ENCODE results near the gene SH3GL1. TPM values are rescaled to one million over a fixed set of nuclear protein-coding genes. Genes with fewer than 3 reads are reported as not detected.
A peak's percentile ranks its signal among the peaks of the same experiment; 100 is the strongest.

Gene SH3GL1
- total RNA-seq, 1 experiment from 2014 or later: 59.8 TPM

GRCh38 chr19:4376028-4376670 lies 24.2 kb downstream of the SH3GL1 start:
- ChIA-PET POLR2A (ENCODE audit: unreplicated experiment) (interaction anchor here (0.5 kb wide), 1 partner anchor 80 kb away, joined by 4 read pairs; no protein-coding TSS in a partner anchor), CTCF (interaction anchor here (0.5 to 2.2 kb wide), 4 partner anchors 24 to 278 kb away, joined by 5 to 16 read pairs (median 8); partner anchors contain the start of genes CHAF1A and SH3GL1)
- Histone ChIP-seq H3K36me3 (ENCODE audit: low read depth, low read length) (no peaks in the 10 kb centered on the region), H3K27ac (ENCODE audit: low read length) (peak overlapping the region; percentile 99), H3K4me1 (ENCODE audit: insufficient read depth, low read length) (peaks cover 73% of the 10 kb centered on the region), H4K20me1 (ENCODE audit: low read length) (no peaks in the 10 kb centered on the region), H3K9me2 (replicated peaks; ENCODE audit: low read length) (no peaks in the 10 kb centered on the region), H3F3A (ENCODE audit: low read length, unreplicated experiment) (peaks cover 7% of the 10 kb centered on the region), H3K4me3 (ENCODE audit: low read length) (peak overlapping the region; percentile 44; the same call in 1 of the 2 replicates), H3K9ac (ENCODE audit: low read length) (peak overlapping the region; percentile 88; the same call in 1 of the 2 replicates), H3K9me3 (ENCODE audit: low read length) (no peaks in the 10 kb centered on the region), H3K79me2 (ENCODE audit: low read length) (peaks cover 63% of the 10 kb centered on the region), H3K4me2 (ENCODE audit: low read length) (peak overlapping the region; percentile 85), H2AFZ (ENCODE audit: low read length) (no peak overlapping the region), H3K27me3 (ENCODE audit: low read length) (no peaks in the 10 kb centered on the region)
- ATAC-seq (no peak), DNase-seq (peak; percentile 45)
- intact Hi-C loops (cut with micrococcal nuclease): no loop called here
- no TSS peak for BruUV-seq (replicated peaks)
- TF ChIP-seq EZH2phosphoT487 (IDR thresholded peaks at IDR 0.05; ENCODE audit: borderline replicate concordance, low read length): no peak
- no peak for TF ChIP-seq CTCF (conservative IDR thresholded peaks at IDR 0.05; ENCODE audit: low read depth, low read length)
- no peak for TF ChIP-seq EZH2 (IDR thresholded peaks at IDR 0.05; ENCODE audit: low read length, unreplicated experiment)

GRCh38 chr19:4375164-4376027 lies 25.0 kb downstream of the SH3GL1 start:
- H3K4me3 ChIP-seq (ENCODE audit: low read length): peak overlapping the region; percentile 44
- no peak overlapping the region for H2AFZ ChIP-seq (ENCODE audit: low read length)
- ChIA-PET POLR2A (ENCODE audit: unreplicated experiment) (interaction anchor here (0.5 to 0.6 kb wide), 2 partner anchors 81 to 108 kb away, joined by 3 to 4 read pairs; no protein-coding TSS in a partner anchor), CTCF (interaction anchor here (0.6 to 2.2 kb wide), 5 partner anchors 18 to 109 kb away, joined by 3 to 11 read pairs (median 5); partner anchors contain the start of genes CHAF1A and SH3GL1)
- H3K27me3 ChIP-seq (ENCODE audit: low read length): no peaks in the 10 kb centered on the region
- BruUV-seq (replicated peaks): no TSS peak
- ATAC-seq (peak; percentile 35), DNase-seq (peak; percentile 95)
- H3K27ac ChIP-seq (ENCODE audit: low read length): peak overlapping the region; percentile 99
- H3K4me2 ChIP-seq (ENCODE audit: low read length): peak overlapping the region; percentile 85
- TF ChIP-seq CTCF (conservative IDR thresholded peaks at IDR 0.05; ENCODE audit: low read depth, low read length): peak; percentile 55
- no peak for TF ChIP-seq EZH2phosphoT487 (IDR thresholded peaks at IDR 0.05; ENCODE audit: borderline replicate concordance, low read length)
- no peaks in the 10 kb centered on the region for H3K9me2 ChIP-seq (replicated peaks; ENCODE audit: low read length)
- peaks cover 7% of the 10 kb centered on the region for H3F3A ChIP-seq (ENCODE audit: low read length, unreplicated experiment)
- no peaks in the 10 kb centered on the region for H3K9me3 ChIP-seq (ENCODE audit: low read length)
- H3K4me1 ChIP-seq (ENCODE audit: insufficient read depth, low read length): peaks cover 70% of the 10 kb centered on the region
- no peaks in the 10 kb centered on the region for H3K36me3 ChIP-seq (ENCODE audit: low read depth, low read length)
- peak overlapping the region; percentile 88 for H3K9ac ChIP-seq (ENCODE audit: low read length)
- H3K79me2 ChIP-seq (ENCODE audit: low read length): peaks cover 66% of the 10 kb centered on the region
- no peaks in the 10 kb centered on the region for H4K20me1 ChIP-seq (ENCODE audit: low read length)
- intact Hi-C loops (cut with micrococcal nuclease): no loop called here
